Mucosa of rectum (tissue), 2 donors: ENCODE results near the gene GCM1.
"Not testable (repeated sequence)": the region's sequence is repeated elsewhere in the genome, so short reads cannot be mapped to it uniquely, and the experiment has no call there.

Experiments used
- H3K27ac ChIP-seq, 2 donors: one replicate each; pipeline ENCODE4 v1.7.0; 2013; ENCODE audit warnings: inconsistent platforms in 2 of 2, low read depth in 2 of 2, low read length in 2 of 2
- H3K27me3 ChIP-seq, 2 donors: one replicate each; pipeline ENCODE4 v1.7.0; 2013; ENCODE audit warnings: low read length in 2 of 2; ENCODE audit not compliant: control insufficient read depth in 2 of 2, insufficient read depth in 2 of 2
- H3K36me3 ChIP-seq, 2 donors: one replicate each; pipeline ENCODE4 v1.7.0; 2013; ENCODE audit warnings: low read length in 2 of 2; ENCODE audit not compliant: control insufficient read depth in 2 of 2, insufficient read depth in 2 of 2
- H3K4me1 ChIP-seq, 2 donors: one replicate each; pipeline ENCODE4 v1.7.0; 2013; ENCODE audit warnings: low read length in 2 of 2, mild to moderate bottlenecking in 1 of 2; ENCODE audit not compliant: control insufficient read depth in 2 of 2, insufficient read depth in 2 of 2
- H3K4me3 ChIP-seq, 2 donors: one replicate each; pipeline ENCODE4 v1.7.0; 2013; ENCODE audit warnings: low read length in 2 of 2
- H3K9ac ChIP-seq, 2 donors: one replicate each; pipeline ENCODE4 v1.7.0; 2013; ENCODE audit warnings: low read length in 2 of 2, low read depth in 1 of 2, mild to moderate bottlenecking in 1 of 2
- H3K9me3 ChIP-seq, 2 donors: one replicate each; pipeline ENCODE4 v1.7.0; 2013; ENCODE audit warnings: low read length in 2 of 2; ENCODE audit not compliant: control insufficient read depth in 2 of 2
- donor health status: healthy.
- donor health status: Normal muscosa, but diverticular disease.

The GCM1 gene

GRCh38 chr6:53172468-53172803 lies 23.8 kb upstream of the GCM1 start:
- no peak overlapping the region for H3K27ac ChIP-seq
- no peaks in the 10 kb centered on the region for H3K9me3 ChIP-seq
- no peak overlapping the region for H3K9ac ChIP-seq
- H3K4me3 ChIP-seq = no peak overlapping the region
- H3K27me3 ChIP-seq = no peaks in the 10 kb centered on the region
- H3K4me1 ChIP-seq = no peaks in the 10 kb centered on the region
- no peaks in the 10 kb centered on the region for H3K36me3 ChIP-seq

DNA sequence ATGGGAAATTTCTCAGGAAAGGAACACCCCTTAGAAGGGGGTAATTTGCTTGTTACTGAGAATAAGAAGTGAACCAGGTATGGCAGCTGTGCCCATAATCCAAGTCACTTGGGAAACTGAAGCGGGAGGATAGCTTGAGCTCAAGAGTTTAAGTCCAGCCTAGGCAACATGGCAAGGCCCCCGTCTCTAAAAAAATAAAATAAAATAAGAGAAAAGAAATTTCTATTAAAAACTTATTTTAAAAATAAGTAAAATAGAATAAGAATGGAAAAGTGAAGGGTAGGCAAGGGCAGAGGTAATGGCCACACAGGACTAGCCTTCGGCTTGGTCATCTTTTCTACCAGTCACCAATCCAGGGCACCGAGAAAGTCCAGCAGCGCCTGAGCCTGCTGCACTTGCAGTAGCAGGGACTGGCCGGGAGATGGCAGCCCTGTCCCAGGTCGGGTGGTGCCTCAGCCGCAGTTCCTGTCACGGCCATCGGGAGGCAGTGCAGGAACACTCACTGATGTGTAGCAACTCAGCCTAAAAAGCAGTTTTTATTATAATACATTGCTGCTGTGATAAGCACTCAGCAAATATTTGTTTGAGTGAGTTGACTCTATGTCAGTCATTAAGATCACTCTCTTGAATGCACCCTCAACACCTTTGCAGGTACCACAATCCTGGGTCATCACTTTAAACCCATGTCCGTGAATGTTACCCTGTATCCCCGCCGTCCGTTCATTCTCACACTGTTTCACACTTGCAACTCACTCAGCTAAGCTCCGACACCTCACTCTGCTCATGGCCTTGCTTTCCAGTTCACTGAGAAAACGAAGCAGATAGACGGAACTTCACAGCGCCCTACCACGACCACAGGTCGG lies 23.2 kb upstream of the GCM1 start:
- no peak overlapping the region for H3K9ac ChIP-seq
- H3K36me3 ChIP-seq = no peaks in the 10 kb centered on the region
- H3K27me3 ChIP-seq = no peaks in the 10 kb centered on the region
- no peak overlapping the region for H3K27ac ChIP-seq
- H3K9me3 ChIP-seq = no peaks in the 10 kb centered on the region
- no peak overlapping the region for H3K4me3 ChIP-seq
- no peaks in the 10 kb centered on the region for H3K4me1 ChIP-seq

GRCh38 chr6:53168516-53169267 lies 20.1 kb upstream of the GCM1 start:
- H3K4me1 ChIP-seq = no peaks in the 10 kb centered on the region
- H3K36me3 ChIP-seq = no peaks in the 10 kb centered on the region

DNA sequence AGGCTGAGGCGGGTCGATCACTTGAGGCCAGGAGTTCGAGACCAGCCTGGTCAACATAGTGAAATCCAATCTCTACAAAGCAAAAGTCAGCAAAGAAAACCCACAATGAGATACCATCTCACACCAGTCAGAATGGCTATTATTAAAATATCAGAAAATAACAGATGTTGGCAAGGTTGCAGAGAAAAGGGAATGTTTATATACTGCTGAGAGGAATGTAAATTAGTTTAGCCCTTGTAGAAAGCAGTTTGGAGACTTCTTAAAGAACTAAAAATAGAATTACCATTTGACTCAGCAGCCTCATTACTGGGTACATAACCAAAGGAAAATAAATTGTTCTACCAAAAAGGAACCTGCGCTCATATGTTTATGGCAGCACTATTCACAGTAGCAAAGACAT lies 16.7 kb upstream of the GCM1 start:
- Histone ChIP-seq H3K27ac (no peak overlapping the region), H3K9ac (no peak overlapping the region), H3K4me3 (no peak overlapping the region), H3K4me1 (no peaks in the 10 kb centered on the region), H3K27me3 (no peaks in the 10 kb centered on the region), H3K9me3 (no peaks in the 10 kb centered on the region), H3K36me3 (no peaks in the 10 kb centered on the region)

More at GRCh38 chr6:53168516-53169267, 20.1 kb upstream of the GCM1 start:
- no peak overlapping the region for H3K9ac ChIP-seq
- H3K27ac ChIP-seq = no peak overlapping the region
- H3K4me3 ChIP-seq = no peak overlapping the region
- H3K9me3 ChIP-seq = no peaks in the 10 kb centered on the region
- no peaks in the 10 kb centered on the region for H3K27me3 ChIP-seq

- no peak overlapping the region for H3K9ac ChIP-seq
- no peak overlapping the region for H3K27ac ChIP-seq
- no peaks in the 10 kb centered on the region for H3K36me3 ChIP-seq
- no peaks in the 10 kb centered on the region for H3K27me3 ChIP-seq
- H3K4me3 ChIP-seq = no peak overlapping the region
- H3K4me1 ChIP-seq = no peaks in the 10 kb centered on the region
- H3K9me3 ChIP-seq = no peaks in the 10 kb centered on the region
Measured at GRCh38 chr6:53162606-53163005, 14.0 kb upstream of the GCM1 start.

GRCh38 chr6:53161481-53162009 lies 12.9 kb upstream of the GCM1 start:
- Histone ChIP-seq H3K27me3 (no peaks in the 10 kb centered on the region), H3K4me1 (no peaks in the 10 kb centered on the region), H3K9me3 (no peaks in the 10 kb centered on the region), H3K27ac (no peak overlapping the region), H3K36me3 (no peaks in the 10 kb centered on the region), H3K9ac (no peak overlapping the region), H3K4me3 (no peak overlapping the region)

DNA sequence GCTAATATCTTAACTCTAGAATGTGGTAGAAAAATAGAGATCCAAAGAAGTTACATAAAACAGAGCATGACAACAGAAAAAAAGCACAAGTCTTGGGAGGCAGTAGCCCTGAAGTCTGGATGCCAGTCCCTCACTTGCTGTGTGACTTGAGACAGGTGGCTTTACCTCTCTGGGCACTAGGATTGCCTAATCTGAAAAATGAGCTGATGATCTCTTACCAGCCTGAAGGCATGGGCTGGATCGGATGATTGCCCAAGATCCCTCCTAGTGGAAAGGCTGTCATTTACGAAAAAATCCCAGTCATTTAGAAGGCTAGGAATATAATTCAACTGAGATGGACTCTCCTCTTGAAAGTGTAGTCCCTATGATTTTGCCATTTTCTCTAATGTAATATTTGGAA lies 10.9 kb upstream of the GCM1 start:
- Histone ChIP-seq H3K4me1 (no peaks in the 10 kb centered on the region), H3K27ac (no peak overlapping the region), H3K9ac (no peak overlapping the region), H3K36me3 (no peaks in the 10 kb centered on the region), H3K27me3 (no peaks in the 10 kb centered on the region), H3K9me3 (no peaks in the 10 kb centered on the region), H3K4me3 (no peak overlapping the region)

DNA sequence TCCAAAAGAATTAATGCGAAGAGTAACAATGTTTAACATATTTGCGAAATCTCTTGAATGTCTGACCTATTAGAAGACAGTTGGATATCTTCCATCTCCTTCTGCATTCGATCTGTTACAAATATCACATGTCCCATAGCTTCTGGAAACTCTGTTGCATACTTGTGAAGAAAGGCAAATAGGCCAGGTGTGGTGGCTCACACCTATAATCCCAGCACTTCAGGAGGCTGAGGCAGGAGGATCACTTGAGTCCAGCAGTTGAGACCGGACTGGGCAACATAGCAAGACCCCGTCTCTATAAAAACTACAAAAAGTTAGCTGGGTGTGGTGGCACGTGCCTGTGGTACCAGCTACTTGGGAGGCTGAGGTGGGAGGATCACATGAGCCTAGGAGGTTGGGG lies 9.4 kb upstream of the GCM1 start:
- H3K27me3 ChIP-seq, H3K9ac ChIP-seq, H3K27ac ChIP-seq, H3K4me3 ChIP-seq, H3K36me3 ChIP-seq, H3K4me1 ChIP-seq, H3K9me3 ChIP-seq: not testable (repeated sequence)

GRCh38 chr6:53155279-53155678 lies 6.6 kb upstream of the GCM1 start:
- not testable (repeated sequence) for H3K36me3 ChIP-seq, H3K9me3 ChIP-seq, H3K4me1 ChIP-seq, H3K9ac ChIP-seq, H3K4me3 ChIP-seq, H3K27me3 ChIP-seq, H3K27ac ChIP-seq

DNA sequence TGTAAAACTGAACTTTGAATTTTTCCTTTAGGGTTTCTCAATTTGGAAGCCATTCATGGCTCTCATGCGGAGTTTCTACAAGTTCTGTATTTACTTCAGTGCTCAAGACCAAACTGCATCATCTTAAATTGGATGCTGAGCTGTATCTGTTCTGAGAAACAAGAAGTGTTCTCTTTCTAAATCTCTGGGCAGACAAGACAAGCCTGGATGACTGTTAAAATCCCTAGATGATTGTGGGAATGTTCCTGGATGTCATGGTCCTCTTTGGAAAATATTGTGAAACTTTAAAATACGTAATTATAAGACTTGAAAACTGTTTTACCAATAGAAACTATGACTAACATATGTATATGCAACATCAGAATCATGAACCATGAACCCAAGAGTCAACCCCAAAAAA lies 6.2 kb upstream of the GCM1 start:
- H3K27ac ChIP-seq = no peak overlapping the region
- H3K4me1 ChIP-seq = no peaks in the 10 kb centered on the region
- H3K27me3 ChIP-seq = no peaks in the 10 kb centered on the region
- H3K4me3 ChIP-seq = no peak overlapping the region
- no peaks in the 10 kb centered on the region for H3K36me3 ChIP-seq
- H3K9ac ChIP-seq = no peak overlapping the region
- H3K9me3 ChIP-seq = no peaks in the 10 kb centered on the region
